ENCODE measurements around the gene BICDL1.

Gene BICDL1

GRCh38 chr12:120106151-120106550 is 117.1 kb downstream of the BICDL1 start:
- no peak for DNase-seq

DNA sequence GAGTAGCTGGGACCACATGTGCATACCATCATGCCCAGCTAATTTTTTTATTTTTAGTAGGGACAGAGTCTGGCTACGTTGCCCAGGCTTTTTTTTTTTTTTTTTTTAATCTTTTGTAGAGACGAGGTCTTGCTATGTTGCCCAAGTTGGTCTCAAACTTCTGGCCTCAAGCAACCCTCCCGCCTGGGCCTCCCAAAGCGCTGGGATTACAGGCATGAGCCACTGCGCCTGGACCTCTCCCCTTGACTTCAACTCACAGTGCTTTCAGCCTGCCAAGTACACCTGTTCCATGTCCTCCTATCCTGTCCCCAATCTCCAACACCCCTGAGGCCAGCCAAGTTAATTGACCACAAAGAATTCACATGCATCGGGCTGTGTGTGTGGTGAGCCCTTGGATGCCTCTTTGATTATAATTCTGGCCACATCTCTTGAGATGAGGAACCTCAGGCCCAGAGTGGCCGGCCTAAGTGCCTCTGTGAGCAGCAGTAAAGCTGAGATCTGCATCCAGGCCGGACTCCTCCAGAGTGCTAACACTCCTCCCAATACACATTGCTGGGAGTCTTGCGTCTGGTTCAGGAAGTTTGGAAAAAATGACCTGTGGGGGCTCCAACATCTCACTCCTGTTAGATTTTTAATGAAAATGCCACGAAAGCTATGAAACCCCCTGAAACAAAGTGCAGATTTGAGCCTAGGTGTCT is 120.7 kb downstream of the BICDL1 start:
- DNase-seq, result no peak

DNA sequence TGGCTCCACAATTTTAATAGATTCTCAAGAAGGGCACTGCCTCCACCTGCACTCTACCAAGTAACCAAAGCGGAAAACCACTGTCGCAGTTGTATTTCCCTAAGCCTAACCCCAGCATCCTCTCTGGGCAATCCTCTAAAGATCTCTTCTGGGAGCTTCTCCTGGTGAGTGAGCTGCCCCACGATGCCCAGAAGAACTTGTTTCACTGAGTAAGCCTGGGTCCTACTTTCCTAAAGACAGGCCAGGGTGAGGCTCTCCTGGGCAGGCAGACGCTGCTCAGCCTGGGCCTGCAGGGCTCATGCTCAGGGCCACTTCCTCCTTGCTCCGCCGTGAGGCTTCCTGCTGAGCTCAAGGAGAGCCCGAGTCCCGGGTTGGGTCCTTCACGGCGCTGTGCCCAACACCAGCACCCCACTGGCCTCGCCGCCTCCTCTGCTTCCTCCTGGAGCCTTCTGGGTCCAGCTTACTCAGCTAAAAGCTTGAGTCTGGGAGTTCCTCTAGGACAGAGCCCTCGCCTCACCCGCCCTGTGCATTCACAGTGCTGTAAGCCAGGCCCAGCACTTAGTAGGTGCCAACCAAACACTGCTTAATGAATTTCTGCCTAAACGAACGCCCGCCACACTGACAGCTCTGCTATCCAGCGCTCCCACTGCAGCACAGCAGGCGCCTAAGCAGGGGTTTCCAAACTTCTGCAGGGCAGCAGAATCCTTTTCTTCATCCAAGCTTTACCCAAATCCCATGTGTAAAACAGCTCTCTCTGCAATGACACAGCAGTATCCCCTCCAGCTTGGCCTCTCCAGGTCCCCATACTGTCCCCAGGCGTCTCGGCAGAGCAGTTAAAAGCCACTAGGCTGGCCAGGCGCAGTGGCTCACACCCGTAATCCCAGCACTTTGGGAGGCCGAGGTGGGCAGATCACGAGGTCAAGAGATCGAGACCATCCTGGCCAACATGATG is 121.8 kb downstream of the BICDL1 start:
- DNase-seq, result no peak

DNA sequence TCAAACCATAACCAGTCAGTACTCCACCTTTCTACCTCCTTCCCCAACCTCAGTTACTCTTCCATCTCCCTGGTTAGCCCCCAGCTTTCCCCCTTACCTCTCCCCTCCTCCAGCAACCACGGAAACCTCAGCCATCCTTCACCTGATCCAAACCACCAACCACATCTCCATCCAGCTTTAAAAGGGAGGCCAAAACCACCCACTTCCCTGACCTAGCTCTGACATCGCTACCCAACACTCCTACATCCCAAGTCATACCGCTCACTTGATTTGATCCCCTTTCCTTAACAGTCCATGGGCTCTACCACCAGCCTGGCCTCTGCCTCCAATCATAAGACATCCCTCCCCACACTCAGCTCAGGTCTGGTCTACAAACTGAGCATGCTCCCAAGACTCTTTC is 126.0 kb downstream of the BICDL1 start:
- DNase-seq, result no peak

DNA sequence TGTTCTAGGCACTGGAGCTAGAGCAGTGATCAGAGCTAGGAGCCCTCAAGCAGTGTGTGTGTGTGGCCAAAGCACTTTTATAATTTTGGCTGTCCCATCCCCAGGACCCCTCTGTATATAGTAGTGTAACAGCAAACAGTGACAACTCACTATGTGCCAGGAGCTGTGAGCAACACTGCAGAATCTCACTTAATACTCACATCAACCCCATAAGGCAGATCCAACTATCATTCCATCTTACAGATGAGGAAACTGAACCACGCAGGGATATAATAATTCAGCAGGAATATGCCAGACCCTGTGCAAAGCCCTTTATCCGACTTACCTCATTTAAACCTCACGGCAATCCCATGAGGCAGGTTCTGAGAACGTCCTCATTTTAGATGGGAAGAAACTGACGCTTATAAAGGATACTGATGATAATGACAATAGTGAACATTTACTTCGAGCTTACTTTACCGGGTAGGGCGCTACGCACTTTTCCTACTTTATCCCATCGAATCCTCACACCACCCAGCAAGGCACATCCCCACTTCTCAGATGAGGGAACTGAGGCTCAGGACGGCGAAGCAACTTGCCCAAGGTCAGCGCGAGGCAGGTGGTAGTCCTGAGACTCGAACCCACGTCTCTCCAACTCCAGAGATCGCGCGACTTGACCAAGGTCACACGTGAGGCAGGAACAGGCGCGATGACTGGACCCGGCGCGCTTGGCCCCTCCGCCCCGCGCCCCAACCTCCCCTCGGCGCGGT is 126.8 kb downstream of the BICDL1 start:
- DNase-seq, result no peak

- DNase-seq, result no peak
Measured at GRCh38 chr12:120116441-120116791, 127.4 kb downstream of the BICDL1 start, which contains the start of gene RAB35. Gene RAB35 (minus strand): TSS chr12:120116753. CDS start chr12:120116650, 103 bp downstream.

DNA sequence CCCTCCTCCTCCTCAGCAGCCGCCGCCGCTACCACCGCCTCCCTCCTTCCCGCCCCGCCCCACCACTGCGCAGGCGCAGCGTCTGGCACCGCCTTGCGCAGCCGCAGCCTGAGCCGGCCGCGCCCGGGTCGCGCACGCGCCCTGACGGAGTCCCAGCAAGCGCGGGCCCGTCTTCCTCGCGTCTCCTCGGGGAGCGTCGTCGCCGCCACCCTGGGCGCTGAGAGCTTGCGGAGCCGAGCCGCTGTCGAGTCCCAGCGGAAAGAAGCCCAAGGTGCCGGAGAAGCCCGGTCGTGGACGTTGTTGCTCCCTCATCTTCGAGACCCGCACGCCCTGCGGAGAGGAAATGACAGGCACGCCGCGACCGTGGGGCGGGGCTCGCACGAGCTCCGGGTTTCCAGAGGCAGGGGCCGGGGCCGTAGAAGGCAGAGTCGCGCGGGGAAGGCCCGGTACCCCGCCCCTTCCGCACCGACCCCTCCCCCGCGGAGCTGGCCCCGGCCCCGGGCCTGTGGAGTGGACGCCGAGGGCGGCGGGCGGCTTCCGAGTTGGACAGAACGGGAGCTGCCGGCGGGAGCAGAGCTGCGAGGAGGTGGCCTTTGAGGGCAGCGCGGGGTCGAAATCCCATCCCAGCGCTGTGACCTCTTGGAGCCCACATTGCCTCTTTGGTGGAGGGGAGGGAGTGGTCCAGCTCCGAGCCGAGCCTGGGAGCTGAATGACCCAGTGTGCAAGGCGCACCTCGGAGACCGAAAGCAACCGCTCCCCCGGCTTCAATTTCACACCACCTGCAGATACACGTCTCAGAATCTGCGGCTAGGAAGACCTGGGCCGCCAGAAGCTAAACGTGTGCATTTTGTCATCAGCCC is 128.0 kb downstream of the BICDL1 start:
- DNase-seq, result peak; percentile 51

DNA sequence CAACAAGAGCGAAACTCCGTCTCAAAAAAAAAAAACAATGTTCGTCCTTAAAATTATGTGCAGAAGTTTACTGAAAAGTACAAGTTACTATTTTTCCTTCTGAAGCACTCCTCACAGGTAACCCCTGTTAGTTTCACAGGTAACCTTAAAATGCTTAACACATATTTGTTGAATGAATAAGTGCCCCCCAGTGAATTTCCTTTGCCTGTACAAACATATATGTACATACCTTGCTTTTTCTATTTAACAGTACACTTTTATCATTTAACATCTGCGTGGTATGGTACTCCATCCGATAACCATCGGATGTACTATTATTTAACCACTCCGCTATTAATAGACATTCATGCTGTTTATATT is 128.9 kb downstream of the BICDL1 start:
- no peak for DNase-seq

GRCh38 chr12:120118321-120119061 is 129.5 kb downstream of the BICDL1 start:
- no peak for DNase-seq

GRCh38 chr12:120119271-120119973 is 130.4 kb downstream of the BICDL1 start:
- DNase-seq, result no peak

DNA sequence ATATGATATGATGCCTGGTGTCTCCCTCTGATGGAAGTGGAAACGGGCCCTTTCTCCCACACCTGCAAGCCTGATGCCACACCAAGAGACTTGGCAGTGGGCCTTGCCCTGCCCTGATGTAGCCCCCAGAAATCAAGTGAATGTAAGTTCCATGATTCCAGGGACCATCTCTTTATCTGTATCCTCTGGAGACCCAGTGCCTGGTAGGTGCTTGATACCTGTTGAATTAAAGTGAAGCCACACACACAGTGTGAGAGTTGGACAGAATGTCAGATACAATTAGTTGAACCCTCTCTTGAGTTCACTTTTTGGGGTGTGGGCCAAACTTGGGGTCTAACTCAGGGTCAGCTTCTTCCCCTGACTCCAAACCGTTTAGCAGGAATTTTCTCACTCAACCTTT is 132.3 kb downstream of the BICDL1 start:
- DNase-seq, result no peak

- DNase-seq, result no peak
Measured at GRCh38 chr12:120121766-120122293, 132.8 kb downstream of the BICDL1 start.

DNA sequence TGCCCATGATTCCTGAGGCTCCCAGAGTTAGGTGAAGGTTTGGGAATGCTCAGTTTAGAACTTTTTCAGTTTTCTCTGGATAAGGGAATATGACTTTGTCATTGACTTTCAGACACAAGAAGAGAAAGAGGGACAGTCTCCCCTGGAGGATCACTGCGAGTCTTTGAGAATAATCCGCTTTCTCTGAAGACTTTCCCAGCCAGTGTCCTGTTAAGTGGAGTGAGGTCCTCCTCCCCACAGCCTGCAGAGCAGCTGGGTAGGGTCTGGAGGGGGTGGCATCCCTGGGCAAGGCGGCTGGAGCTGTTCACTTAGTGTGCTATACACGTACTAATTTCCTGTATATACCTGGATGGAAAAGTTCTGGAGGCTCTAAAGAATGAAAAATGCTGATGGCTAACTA is 136.0 kb downstream of the BICDL1 start:
- DNase-seq, result no peak

DNA sequence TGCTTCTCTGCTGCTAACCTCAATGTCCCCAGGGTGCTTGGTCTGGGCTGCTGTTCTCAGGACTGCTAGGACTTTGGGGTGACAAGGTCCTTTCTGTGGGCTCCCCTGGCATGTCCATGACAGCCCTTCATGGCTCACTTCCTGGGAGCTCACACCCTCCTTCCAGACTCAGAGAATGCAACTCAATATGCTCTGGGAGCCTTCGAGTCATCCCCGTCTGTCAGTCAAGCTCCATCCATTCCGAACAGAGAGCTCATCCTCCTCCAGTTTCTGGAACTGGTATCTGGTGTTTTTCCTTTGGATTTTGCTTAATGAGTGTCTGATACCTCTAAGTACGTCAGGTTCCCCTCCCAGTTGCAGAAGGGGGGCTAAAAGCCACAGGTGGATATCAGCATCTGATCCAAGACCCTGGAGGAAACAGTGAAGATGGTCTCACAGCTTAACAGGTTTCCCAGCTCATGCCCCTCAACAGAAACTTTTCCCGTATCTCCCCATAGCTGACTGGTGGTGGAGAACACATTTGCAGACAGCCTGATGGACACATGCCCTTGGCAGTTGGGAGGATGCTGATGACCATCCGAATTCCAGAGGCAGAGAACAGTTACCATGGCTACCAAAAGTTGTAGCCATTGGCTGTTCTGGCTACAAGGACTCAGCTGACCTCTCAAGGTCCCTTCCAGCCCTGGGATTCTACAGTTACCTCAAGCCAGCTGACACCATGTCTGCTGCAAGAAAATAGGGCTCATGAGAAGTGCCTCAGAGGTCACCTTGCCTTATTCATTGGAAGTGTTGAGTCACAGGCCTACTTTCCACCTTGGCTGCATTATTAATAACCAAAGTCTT is 137.0 kb downstream of the BICDL1 start:
- no peak for DNase-seq

DNA sequence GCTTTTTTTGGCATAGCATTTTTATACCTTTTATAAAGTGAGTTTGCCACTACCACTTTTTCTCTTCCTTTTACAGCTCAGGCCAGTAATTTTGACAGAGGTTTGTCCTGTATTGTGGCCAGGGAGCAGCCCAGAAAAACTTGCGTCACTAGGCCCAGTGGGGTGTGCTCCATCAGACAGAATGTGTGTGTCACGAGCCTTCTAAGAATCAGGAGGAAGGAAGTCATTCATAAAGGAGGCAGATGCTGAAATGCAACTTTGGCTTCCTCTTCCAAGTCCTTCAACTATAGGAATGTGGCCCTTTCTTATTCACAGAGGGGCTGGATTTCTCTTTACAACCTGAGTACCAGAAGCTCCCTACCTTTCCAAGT is 137.6 kb downstream of the BICDL1 start:
- DNase-seq, result no peak

DNA sequence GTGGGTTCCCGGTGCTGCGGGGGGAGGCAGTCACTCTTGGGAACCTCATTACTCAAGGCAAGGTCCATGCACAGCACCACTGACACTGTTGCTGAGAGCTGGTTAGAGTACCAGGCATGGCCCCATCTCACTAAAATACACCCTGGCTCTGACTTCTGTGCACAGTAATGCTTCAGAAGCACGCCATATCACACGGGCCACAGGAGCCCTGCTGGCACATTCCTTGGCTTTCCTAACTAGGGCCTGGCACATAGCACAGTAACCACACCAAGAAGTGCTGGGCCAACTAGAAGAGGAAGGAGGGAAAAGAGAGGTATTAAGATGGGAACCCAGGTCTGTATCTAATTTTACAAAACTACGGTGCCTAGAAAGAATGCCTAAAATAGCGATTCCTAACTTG is 141.0 kb downstream of the BICDL1 start:
- DNase-seq, result no peak

DNA sequence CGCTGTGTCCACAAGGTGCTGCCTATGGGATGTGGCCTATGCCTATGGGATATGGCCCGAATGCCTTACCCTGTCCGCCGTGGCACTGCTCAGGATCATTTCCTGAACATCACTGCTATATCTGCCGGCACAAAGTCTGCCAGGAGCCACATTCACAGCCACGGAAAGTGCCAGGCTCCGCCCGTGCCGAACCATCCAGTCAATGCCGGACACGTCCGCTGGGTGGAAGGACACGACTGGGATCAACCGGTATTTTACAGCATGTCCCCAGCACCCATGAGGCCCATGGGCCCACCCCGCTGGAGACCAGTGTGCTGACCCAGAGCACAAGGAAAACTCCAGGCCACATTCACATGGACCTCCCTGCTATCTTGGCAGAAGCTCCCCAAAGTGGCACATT is 142.1 kb downstream of the BICDL1 start:
- no peak for DNase-seq

GRCh38 chr12:120132054-120132836 is 143.2 kb downstream of the BICDL1 start:
- no peak for DNase-seq

GRCh38 chr12:120132863-120133385 is 143.9 kb downstream of the BICDL1 start:
- DNase-seq, result no peak
